NK-92 treated with Interleukin-12 subunit alpha and Interleukin-12 subunit beta, amount 100 ng/mL, for 24 hours (cell line): Measurements from ENCODE around the gene ZBTB12.

ENCODE experiments used
- DNase-seq: peaks from one replicate; lab custom pipeline; 2025; lab: John Stamatoyannopoulos, UW

ZBTB12 gene

DNA sequence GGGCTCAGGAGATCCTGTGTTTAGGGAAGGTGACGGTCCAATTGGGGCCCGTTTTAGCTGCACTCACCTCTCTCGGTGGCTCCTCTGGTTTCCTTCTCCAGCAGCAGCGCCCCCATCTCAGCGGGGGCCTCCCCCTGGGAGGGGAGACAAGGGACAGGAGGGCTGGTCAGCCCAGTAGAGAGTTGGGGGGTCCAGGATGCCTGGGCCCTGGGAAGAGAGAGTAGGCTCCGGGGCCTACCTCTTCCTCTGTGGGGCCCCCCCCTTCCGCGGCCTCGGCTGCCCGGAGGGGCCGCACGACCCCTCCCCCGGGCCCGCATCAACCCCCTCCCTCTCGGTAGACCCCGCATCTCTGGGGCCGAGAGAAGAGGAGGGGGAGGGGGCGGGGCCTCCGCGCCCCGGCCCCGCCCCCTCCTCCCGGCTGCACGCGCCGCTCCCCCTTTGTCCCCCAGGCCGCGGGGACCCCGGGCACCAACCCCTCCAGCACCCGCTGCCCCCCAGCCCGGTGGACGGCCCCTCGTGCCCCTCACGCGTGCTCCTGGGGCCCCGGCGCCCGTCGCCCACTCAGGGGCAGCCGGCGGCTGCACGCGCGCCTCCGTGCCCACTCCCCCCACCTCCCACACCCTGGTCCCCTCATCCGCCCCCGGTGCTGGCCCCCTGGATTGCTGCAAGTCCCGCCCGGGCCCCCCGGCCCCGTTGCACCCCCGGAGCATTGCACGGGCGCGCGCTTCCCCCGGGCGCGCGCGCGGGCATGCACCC is 4.9 kb downstream of the ZBTB12 start:
- DNase-seq: no peak

DNA sequence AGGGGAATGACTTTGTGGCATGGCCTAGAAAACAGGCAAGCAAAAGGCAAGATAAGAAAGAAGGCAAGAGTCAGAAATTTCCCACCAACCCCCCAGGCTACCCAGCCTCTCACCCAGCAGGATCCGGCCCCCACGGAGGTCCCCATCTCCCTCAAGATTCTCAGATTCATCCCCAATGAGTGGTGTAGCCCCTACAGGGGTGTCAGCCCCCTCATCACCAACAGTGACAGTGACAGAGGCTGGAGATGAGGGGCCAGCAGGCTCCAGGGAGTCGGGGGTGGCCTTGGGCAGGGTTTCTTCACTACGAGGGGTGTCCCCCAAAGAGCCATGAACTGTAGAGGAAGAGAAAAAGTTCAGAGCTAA is 5.4 kb downstream of the ZBTB12 start:
- no peak for DNase-seq

DNA sequence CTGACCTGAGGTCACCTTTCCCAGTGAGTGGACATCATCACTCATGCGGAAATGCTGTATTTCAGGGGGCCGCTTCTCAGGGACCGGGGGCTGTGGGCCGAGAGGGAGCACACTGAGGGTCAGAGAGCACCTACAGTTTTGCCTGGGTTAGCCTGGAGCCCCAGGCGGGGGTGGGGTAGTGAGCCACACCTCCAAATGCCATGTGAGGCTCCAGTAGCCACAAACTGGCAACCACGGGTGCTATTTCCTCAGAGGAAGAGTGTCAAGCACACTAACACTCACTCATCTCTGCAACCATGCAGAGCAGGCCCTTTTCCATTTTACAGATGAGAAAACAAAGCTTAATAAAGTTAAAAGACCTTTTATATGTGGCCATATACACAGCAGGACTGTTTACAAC is 9.1 kb downstream of the ZBTB12 start:
- DNase-seq: no peak

GRCh38 chr6:31889331-31889972 is 12.4 kb downstream of the ZBTB12 start:
- no peak for DNase-seq

DNA sequence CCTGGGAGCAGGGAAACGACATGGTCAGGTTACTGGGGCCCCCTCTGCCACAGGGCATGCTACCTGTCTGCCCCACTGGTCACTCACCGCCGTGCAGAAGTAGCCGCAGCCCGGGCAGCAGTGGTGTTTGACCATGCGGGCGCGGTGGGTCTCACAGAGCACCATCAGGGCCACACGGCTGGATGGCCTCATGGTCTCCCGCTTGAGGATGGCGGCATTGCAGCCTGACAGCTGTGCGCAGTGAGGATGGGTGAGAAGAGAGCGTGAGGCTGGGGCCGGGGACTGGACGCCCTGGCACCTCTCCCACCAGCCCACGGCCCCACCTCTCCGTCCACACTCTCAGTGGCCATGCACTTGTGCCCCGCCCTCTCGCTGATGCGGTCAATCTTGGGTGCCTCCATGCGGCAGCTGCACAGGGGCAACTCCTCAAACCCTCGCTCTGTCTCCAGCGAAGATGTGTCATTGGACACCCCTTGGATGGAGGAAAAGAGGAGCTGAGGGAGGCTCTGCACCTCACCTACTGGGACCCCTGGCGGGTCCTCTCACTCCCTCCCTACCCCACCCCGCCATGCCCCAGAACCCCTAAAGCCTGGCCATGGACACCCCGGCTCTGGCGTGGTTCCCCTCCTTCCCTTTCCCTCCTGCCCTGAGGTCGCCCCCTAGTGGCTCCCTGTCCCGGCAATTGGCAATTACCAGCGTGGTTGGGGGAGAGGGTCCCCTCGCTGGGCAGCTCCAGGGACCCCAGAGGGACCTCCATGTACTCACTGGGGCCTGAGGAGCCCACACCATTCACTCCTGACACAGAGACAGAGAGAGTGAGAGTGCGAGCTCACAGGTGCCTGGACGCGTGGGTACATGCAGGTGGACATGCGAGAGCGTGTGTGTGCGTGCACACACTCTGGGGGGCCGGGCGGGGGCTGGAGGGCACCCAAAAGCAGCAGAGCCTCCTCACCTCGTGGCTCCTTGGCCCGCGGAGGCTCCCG is 13.3 kb downstream of the ZBTB12 start:
- DNase-seq: no peak

DNA sequence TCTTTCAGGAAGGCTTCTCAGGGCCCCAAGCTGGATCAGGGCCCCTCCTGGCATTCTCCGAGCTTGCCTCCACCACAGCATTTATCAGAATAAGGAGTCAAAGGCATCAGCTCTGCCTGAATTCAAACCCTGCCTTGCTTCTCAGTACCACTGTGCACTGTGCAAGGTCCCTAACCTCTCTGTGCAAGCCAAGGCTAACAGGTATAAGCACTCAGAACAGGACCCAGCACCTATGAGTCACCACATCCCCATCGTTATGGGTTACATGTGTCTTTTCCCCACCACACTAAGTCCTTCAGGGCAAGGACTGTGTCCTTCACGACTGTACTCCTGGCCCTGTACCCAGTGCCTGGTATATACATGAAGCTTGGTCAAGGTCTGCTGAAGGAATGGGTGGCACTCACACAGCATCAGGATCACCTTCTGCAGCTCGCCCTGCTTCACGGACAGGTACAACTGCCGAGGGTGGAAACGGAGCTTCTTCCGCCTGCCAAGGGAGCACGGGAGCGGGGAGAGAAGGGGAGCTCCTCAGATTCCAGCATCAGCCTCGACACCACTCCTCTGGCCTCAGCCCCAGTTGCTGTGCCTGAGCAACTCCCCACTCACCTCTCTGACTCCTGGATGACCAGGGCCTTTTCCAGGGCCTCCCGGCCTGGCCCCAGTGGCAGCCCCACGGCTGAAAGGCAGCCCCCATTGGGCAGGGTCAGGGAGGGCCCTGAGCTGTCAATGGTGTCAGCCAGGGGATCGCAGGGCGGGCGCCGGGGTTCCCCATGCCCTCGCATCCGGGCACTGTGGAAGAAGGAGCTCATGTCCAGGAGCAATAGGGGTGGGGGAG is 14.5 kb downstream of the ZBTB12 start:
- DNase-seq: no peak

DNA sequence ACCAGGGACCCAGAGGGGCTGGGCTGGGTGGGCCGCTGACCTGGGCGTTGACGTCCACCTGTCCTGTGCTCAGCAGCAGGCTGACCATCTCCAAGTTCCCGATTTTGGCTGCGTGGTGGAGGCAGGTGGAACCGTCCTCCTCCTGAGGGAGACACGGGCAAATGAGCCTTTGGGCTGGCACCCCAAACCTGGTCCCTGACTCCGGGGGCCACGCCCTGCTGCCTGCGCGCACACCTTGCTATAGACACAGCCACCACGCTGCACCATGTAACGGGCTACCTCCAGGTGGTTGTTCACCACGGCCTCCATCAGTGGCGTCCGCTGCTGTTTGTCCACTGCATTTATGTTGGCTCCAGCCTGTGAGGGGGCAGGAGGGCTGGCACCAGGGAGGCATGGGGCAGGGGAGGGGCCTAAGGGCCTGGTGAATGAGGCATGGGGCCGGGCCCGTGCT is 15.3 kb downstream of the ZBTB12 start:
- DNase-seq: no peak

- no peak for DNase-seq
Measured at GRCh38 chr6:31884528-31885035, 17.3 kb downstream of the ZBTB12 start.

DNA sequence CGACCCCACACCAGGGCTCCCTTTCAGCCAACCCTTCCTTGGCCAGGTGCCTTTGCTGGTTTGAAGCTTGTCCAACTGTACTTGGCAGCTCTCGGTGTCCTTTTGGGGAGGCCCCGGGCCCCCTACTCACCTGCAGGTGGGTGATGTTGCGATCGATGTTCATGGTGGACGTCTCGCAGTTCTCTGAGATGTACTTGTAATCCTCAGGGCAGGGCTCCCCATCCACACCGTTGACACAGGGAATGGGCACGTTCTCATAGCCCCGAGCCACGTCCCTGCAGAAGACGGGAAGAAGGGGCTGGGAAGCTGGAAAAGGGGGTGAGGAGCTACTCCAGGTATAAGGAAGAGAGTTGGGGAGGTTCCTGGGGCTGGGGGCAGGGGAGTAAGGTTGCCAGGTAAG is 18.2 kb downstream of the ZBTB12 start:
- DNase-seq: no peak

DNA sequence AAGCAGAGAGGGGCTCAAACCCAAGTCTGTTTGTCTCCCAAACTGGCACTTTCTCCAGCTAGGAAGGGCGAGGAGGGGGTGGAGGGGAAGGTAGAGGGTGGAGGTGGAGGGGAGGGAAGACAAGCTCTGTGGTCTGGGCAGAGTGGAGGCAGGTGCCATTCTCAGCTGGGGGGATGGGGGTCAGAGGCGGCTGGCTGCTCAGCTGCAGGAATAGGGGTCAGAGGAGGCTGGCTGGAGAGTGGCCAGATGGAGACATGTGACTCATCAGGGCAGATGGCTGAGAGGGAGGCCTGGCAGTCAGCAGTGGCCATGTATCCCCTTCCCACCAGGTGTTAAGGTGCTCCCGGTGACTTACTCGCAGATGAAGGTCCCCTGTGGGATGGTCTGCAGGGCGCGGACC is 19.5 kb downstream of the ZBTB12 start:
- no peak for DNase-seq

- no peak for DNase-seq
Measured at GRCh38 chr6:31881136-31881859, 20.6 kb downstream of the ZBTB12 start.

GRCh38 chr6:31880616-31881015 is 21.3 kb downstream of the ZBTB12 start:
- DNase-seq: no peak

GRCh38 chr6:31879901-31880300 is 22.0 kb downstream of the ZBTB12 start:
- DNase-seq: no peak

DNA sequence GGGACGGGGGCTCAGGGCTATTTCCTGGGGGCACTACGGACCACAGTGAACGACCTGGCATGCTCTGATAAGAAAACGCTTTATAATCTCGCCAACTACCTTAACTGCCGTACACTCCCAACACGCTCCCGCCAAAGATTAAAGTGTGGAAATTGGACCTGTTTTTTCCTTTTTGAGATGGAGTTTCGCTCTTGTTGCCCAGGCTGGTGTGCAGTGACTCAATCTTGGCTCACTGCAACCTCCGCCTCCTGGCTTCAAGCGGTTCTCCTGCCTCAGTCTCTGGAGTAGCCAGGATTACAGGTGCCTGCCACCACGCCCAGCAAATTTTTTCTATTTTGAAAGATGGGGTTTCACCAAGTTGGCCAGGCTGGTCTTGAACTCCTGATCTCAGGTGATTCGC is 22.7 kb downstream of the ZBTB12 start:
- DNase-seq: no peak

GRCh38 chr6:31878726-31879125 is 23.2 kb downstream of the ZBTB12 start, which contains the start of gene SLC44A4:
SLC44A4 (minus strand) TSS chr6:31878997; CDS start chr6:31878980, 17 bp downstream.
- no peak for DNase-seq

GRCh38 chr6:31878222-31878621 is 23.7 kb downstream of the ZBTB12 start:
- DNase-seq: no peak

- no peak for DNase-seq
Measured at GRCh38 chr6:31877651-31878161, 24.2 kb downstream of the ZBTB12 start.

- DNase-seq: no peak
Measured at GRCh38 chr6:31877125-31877650, 24.7 kb downstream of the ZBTB12 start.

DNA sequence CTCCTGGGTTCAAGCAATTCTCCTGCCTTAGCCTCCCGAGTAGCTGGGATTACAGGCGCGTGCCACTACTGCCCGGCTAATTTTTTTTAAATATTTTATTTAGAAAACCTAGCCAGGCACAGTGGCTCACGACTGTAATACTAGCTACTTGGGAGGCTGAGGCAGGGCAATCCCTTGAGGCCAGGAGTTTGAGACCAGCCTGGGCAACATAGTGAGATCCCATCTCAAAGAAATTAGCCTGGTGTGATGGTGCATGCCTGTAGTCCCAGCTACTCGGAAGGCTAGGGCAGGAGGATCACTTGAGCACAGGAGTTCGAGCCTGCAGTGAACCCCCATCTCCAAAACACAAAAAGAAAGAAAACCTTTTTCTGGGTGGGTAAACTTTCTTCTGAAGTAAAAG is 25.5 kb downstream of the ZBTB12 start:
- DNase-seq: no peak

GRCh38 chr6:31875877-31876276 is 26.0 kb downstream of the ZBTB12 start:
- no peak for DNase-seq
